Testis (tissue), 2 donors: ENCODE measurements around the gene TCF12.

Source experiments
- POLR2A ChIP-seq: fragments of 450-650 bp; IDR thresholded peaks from one replicate; pipeline ENCODE4 v1.6.1; 2017; ENCODE audit warnings: antibody characterized with exemption, mild to moderate bottlenecking, moderate library complexity
- TF ChIP-seq, protein P1 (sequence below), 3 experiments: fragments of 450-650 bp in 2 of 3; fragments of 200-600 bp in 1 of 3; sonication (generic) in 1 of 3; IDR thresholded peaks; one replicate each; pipeline ENCODE4 v1.5.1; 2016 to 2019; ENCODE audit warnings: antibody characterized with exemption in 3 of 3, mild to moderate bottlenecking in 2 of 3, moderate library complexity in 1 of 3

DNA sequence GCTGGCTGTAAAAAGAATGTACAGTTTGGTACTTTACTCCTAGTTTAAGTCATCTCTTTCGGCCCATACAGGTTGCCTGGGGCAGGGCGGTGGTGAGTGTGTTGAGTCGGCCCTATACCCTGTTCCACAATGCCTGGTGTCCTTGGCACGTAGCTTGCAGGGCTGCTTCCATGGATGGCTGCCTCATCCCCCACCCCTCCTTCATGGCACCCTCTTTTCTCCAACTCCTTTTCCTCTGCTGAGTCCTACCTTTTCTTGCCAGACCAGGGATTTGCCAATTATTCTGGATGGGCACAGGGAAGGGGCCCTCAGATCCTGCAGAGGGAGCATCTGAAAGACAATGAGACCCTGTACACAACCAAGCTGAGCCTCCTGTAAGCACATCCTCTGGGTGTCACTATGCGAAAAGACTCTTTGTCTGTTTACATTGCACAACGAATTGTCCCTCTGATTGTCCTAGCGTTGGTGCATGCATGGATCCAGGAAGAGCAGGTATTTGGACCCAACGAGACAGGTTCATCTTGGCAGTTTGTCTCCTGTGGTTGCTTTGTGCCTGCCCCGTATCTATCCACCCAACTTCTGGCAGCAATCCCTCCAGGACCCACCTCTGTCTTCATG, 384.3 kb downstream of the TCF12 start:
- TF ChIP-seq, protein P1, sequence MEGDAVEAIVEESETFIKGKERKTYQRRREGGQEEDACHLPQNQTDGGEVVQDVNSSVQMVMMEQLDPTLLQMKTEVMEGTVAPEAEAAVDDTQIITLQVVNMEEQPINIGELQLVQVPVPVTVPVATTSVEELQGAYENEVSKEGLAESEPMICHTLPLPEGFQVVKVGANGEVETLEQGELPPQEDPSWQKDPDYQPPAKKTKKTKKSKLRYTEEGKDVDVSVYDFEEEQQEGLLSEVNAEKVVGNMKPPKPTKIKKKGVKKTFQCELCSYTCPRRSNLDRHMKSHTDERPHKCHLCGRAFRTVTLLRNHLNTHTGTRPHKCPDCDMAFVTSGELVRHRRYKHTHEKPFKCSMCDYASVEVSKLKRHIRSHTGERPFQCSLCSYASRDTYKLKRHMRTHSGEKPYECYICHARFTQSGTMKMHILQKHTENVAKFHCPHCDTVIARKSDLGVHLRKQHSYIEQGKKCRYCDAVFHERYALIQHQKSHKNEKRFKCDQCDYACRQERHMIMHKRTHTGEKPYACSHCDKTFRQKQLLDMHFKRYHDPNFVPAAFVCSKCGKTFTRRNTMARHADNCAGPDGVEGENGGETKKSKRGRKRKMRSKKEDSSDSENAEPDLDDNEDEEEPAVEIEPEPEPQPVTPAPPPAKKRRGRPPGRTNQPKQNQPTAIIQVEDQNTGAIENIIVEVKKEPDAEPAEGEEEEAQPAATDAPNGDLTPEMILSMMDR (IDR thresholded peaks at IDR 0.05) = no peak
- no peak for TF ChIP-seq POLR2A
